ENCODE data around the gene PDK2.

DNA sequence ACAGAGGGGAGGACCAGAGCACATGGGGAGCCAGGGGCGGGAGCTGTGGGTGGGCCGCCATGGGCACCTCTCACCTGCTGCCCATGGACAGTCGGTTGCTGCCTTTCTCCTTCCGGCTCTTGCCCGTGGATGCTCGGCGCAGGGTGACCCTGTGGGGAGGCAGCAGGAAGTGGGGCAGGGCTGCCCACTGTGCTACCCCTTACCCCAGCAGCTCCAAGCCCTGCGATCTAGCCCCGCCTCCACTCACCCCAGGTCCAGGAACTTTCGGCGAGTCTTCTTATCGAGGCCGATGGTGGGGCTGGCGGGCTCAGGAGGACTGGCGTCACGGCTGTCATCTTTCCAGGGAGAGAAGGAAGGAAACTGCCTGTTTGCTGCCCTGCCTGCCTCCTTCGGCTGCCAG, 20.6 kb downstream of the PDK2 start:
- TF ChIP-seq, protein P1, sequence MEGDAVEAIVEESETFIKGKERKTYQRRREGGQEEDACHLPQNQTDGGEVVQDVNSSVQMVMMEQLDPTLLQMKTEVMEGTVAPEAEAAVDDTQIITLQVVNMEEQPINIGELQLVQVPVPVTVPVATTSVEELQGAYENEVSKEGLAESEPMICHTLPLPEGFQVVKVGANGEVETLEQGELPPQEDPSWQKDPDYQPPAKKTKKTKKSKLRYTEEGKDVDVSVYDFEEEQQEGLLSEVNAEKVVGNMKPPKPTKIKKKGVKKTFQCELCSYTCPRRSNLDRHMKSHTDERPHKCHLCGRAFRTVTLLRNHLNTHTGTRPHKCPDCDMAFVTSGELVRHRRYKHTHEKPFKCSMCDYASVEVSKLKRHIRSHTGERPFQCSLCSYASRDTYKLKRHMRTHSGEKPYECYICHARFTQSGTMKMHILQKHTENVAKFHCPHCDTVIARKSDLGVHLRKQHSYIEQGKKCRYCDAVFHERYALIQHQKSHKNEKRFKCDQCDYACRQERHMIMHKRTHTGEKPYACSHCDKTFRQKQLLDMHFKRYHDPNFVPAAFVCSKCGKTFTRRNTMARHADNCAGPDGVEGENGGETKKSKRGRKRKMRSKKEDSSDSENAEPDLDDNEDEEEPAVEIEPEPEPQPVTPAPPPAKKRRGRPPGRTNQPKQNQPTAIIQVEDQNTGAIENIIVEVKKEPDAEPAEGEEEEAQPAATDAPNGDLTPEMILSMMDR (conservative IDR thresholded peaks at IDR 0.05 in 1 of 2, IDR thresholded peaks at IDR 0.05 in 1 of 2; ENCODE audit: low read depth in 1 of 2, low read length in 2 of 2): no peak
- TF ChIP-seq EZH2 (IDR thresholded peaks at IDR 0.05; ENCODE audit: low read length, missing control alignments): no peak

Data from fibroblast of lung (primary cell).